ENCODE results near the gene PCBP3. TPM values are rescaled to one million over a fixed set of nuclear protein-coding genes. Genes with fewer than 3 reads are reported as not detected.
"Not testable (repeated sequence)": the region's sequence is repeated elsewhere in the genome, so short reads cannot be mapped to it uniquely, and the experiment has no call there.

Gene PCBP3
- total RNA-seq, 1 donor from 2014 or later, result not detected

GRCh38 chr21:45948576-45949141 lies 305.1 kb downstream of the PCBP3 start:
- no peaks in the 10 kb centered on the region for H3K27me3 ChIP-seq (ENCODE audit: control insufficient read depth, insufficient read depth, low read length)
- no peak overlapping the region for H3K4me3 ChIP-seq (ENCODE audit: low read depth, low read length)
- no peak for TF ChIP-seq CTCF (IDR thresholded peaks at IDR 0.05; ENCODE audit: insufficient read depth, low read length, severe bottlenecking)
- DNase-seq (ENCODE audit: low read depth) (no peak), FAIRE-seq (no peak)
- H3K36me3 ChIP-seq (ENCODE audit: control insufficient read depth, insufficient read depth, low read length), result no peaks in the 10 kb centered on the region

GRCh38 chr21:45949928-45950739 lies 306.6 kb downstream of the PCBP3 start:
- Histone ChIP-seq H3K27me3 (ENCODE audit: control insufficient read depth, insufficient read depth, low read length) (no peaks in the 10 kb centered on the region), H3K36me3 (ENCODE audit: control insufficient read depth, insufficient read depth, low read length) (no peaks in the 10 kb centered on the region), H3K4me3 (ENCODE audit: low read depth, low read length) (no peak overlapping the region)
- TF ChIP-seq CTCF (IDR thresholded peaks at IDR 0.05; ENCODE audit: insufficient read depth, low read length, severe bottlenecking), result no peak
- FAIRE-seq, result no peak
- DNase-seq (ENCODE audit: low read depth), result no peak

GRCh38 chr21:45950740-45951515 lies 307.4 kb downstream of the PCBP3 start:
- no peak for DNase-seq (ENCODE audit: low read depth)
- Histone ChIP-seq H3K27me3 (ENCODE audit: control insufficient read depth, insufficient read depth, low read length) (no peaks in the 10 kb centered on the region), H3K4me3 (ENCODE audit: low read depth, low read length) (no peak overlapping the region), H3K36me3 (ENCODE audit: control insufficient read depth, insufficient read depth, low read length) (no peaks in the 10 kb centered on the region)
- TF ChIP-seq CTCF (IDR thresholded peaks at IDR 0.05; ENCODE audit: insufficient read depth, low read length, severe bottlenecking), result no peak
- no peak for FAIRE-seq

- Histone ChIP-seq H3K36me3 (ENCODE audit: control insufficient read depth, insufficient read depth, low read length) (no peaks in the 10 kb centered on the region), H3K4me3 (ENCODE audit: low read depth, low read length) (no peak overlapping the region), H3K27me3 (ENCODE audit: control insufficient read depth, insufficient read depth, low read length) (no peaks in the 10 kb centered on the region)
- DNase-seq (ENCODE audit: low read depth), result no peak
- no peak for FAIRE-seq
- no peak for TF ChIP-seq CTCF (IDR thresholded peaks at IDR 0.05; ENCODE audit: insufficient read depth, low read length, severe bottlenecking)
Observed at GRCh38 chr21:45951676-45952075, 308.2 kb downstream of the PCBP3 start.

- not testable (repeated sequence) for FAIRE-seq; H3K36me3 ChIP-seq (ENCODE audit: control insufficient read depth, insufficient read depth, low read length); H3K4me3 ChIP-seq (ENCODE audit: low read depth, low read length); H3K27me3 ChIP-seq (ENCODE audit: control insufficient read depth, insufficient read depth, low read length); DNase-seq (ENCODE audit: low read depth)
Observed at GRCh38 chr21:45952527-45952926, 309.0 kb downstream of the PCBP3 start.

GRCh38 chr21:45952974-45953373 lies 309.4 kb downstream of the PCBP3 start:
- no peaks in the 10 kb centered on the region for H3K36me3 ChIP-seq (ENCODE audit: control insufficient read depth, insufficient read depth, low read length)
- H3K27me3 ChIP-seq (ENCODE audit: control insufficient read depth, insufficient read depth, low read length), result no peaks in the 10 kb centered on the region
- no peak for FAIRE-seq
- H3K4me3 ChIP-seq (ENCODE audit: low read depth, low read length), result no peak overlapping the region
- no peak for DNase-seq (ENCODE audit: low read depth)
- no peak for TF ChIP-seq CTCF (IDR thresholded peaks at IDR 0.05; ENCODE audit: insufficient read depth, low read length, severe bottlenecking)

Data from bronchial epithelial cell (primary cell).